A172 (cell line): ENCODE results near the gene OAS2. TPM values are rescaled to one million over a fixed set of nuclear protein-coding genes. Genes with fewer than 3 reads are reported as not detected.
"Not testable (repeated sequence)": the region's sequence is repeated elsewhere in the genome, so short reads cannot be mapped to it uniquely, and the experiment has no call there.

Experiments
- DNase-seq: peaks from one replicate; pipeline ENCODE4 v3.0.0-alpha.2; 2015; ENCODE audit warnings: low spot score
- total RNA-seq: library from RNA; depleted of rRNA; stranded (reverse); fragments of >200 nt; shearing (Covaris generic); gene quantifications from 2 replicates; pipeline ENCODE4 v1.2.3, GENCODE V29; 2014

Gene OAS2
- total RNA-seq, 1 experiment from 2014 or later, result 6.5 TPM

GRCh38 chr12:112950701-112951100, 27.6 kb upstream of the OAS2 start:
- no peak for DNase-seq

GRCh38 chr12:112957125-112957524, 21.2 kb upstream of the OAS2 start:
- DNase-seq, result not testable (repeated sequence)

DNA sequence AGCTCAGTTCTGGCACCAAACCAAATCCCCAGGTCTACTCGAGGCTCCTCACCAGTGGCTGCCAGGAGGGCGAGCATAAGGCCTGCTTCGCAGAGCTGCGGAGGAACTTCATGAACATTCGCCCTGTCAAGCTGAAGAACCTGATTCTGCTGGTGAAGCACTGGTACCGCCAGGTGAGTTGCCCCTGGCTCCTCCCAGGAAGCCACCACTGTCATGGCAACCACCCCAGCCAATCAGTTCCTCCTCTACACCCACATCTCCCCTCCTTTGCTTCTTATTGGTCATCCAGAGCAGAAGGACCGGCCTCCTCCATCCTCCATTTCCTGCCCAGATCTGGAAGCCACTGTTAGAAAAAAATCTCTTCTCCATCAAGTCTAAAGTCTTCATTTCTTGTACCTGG, 17.2 kb upstream of the OAS2 start:
- DNase-seq, result no peak

GRCh38 chr12:112961536-112961935, 16.8 kb upstream of the OAS2 start:
- DNase-seq, result no peak

DNA sequence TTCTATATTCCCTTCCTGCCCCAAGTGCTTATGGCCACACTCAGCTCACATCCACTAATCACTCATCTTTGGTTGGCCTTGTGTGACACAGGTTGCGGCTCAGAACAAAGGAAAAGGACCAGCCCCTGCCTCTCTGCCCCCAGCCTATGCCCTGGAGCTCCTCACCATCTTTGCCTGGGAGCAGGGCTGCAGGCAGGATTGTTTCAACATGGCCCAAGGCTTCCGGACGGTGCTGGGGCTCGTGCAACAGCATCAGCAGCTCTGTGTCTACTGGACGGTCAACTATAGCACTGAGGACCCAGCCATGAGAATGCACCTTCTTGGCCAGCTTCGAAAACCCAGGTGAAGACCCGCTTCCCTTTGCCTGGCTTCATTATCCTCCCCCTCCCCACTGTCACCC, 15.8 kb upstream of the OAS2 start:
- no peak for DNase-seq

- no peak for DNase-seq
Measured at GRCh38 chr12:112963227-112963861, 15.0 kb upstream of the OAS2 start.

DNA sequence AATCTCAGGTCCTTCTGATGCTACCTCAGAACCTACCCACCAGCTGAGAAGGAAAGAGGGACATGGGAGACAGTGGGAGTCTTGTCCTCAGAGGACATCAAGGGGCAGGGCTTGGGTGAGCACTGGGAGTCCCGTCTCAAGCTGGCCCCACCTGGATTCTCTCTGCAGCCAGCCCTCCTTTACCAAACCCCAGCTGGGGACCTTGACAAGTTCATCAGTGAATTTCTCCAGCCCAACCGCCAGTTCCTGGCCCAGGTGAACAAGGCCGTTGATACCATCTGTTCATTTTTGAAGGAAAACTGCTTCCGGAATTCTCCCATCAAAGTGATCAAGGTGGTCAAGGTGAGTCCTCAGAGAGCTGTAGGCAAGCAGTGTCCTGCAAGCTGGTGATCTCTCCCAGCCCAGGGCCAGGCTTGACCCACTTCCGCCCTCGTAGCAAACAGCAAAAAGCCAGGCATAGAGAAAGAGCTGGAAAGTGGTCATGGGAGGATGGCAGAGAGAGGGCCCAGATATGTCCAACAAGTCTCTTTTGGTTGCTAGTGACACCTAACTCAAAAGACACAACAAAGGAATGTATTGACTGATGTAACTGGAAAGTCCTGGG, 14.2 kb upstream of the OAS2 start:
- DNase-seq, result no peak

- no peak for DNase-seq
Measured at GRCh38 chr12:112964915-112965314, 13.4 kb upstream of the OAS2 start.

GRCh38 chr12:112965643-112966042, 12.7 kb upstream of the OAS2 start:
- DNase-seq, result no peak

DNA sequence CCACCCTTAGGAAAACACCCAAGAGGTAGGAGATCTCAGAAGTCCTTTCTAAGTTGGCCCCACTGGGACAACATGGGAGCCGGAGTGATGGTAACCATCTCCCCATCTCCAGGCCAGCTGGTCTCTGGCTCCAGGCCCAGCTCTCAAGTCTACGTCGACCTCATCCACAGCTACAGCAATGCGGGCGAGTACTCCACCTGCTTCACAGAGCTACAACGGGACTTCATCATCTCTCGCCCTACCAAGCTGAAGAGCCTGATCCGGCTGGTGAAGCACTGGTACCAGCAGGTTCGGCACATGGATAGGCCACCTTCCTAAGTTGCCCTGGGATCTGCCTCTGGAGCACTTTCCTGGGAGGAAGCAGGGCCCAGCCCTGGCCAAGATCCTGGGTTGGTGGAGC, 11.0 kb upstream of the OAS2 start:
- no peak for DNase-seq

GRCh38 chr12:112967858-112968257, 10.5 kb upstream of the OAS2 start:
- no peak for DNase-seq

GRCh38 chr12:112969547-112970306, 8.6 kb upstream of the OAS2 start:
- DNase-seq, result no peak

DNA sequence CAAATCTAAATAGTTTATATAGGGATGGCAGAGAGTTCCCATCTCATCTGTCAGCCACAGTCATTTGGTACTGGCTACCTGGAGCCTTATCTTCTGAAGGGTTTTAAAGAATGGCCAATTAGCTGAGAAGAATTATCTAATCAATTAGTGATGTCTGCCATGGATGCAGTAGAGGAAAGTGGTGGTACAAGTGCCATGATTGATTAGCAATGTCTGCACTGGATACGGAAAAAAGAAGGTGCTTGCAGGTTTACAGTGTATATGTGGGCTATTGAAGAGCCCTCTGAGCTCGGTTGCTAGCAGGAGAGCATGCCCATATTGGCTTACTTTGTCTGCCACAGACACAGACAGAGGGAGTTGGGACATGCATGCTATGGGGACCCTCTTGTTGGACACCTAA, 7.9 kb upstream of the OAS2 start:
- no peak for DNase-seq

DNA sequence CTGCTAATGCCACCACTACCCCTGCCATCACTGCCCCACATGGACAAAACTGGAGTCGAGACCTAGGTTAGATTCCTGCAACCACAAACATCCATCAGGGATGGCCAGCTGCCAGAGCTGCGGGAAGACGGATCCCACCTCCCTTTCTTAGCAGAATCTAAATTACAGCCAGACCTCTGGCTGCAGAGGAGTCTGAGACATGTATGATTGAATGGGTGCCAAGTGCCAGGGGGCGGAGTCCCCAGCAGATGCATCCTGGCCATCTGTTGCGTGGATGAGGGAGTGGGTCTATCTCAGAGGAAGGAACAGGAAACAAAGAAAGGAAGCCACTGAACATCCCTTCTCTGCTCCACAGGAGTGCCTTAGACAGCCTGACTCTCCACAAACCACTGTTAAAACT, 7.1 kb upstream of the OAS2 start:
- no peak for DNase-seq

DNA sequence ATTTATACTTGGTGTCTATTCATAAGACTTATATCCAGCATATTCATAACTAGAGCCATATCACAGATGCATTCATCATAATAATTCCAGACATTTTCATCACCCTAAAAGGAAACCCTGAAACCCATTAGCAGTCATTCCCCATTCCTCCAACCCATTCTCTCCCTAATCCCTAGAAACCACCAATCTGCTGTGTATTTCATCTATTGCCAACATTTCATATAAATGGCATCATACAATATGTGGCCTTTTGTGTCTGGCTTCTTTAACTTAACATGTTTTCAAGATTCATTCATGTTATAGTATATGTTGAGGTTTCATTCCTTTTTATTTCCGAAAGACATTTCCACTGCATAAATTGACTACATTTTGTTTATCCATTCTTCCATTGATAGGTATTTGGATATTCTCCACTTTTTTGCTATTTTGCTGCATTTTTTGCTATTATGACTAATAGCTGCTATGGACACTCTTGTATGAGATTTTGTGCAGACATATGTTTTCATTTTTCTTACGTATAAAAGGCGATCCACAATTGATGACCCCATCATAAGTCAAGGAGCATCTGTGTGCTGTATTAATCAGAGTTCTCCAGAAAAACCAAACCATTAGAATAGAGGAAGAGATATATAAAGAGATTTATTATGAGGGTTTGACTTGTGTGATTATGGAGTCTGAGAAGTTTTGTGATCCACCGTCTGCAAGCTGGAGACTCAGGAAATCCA, 5.1 kb upstream of the OAS2 start:
- no peak for DNase-seq

DNA sequence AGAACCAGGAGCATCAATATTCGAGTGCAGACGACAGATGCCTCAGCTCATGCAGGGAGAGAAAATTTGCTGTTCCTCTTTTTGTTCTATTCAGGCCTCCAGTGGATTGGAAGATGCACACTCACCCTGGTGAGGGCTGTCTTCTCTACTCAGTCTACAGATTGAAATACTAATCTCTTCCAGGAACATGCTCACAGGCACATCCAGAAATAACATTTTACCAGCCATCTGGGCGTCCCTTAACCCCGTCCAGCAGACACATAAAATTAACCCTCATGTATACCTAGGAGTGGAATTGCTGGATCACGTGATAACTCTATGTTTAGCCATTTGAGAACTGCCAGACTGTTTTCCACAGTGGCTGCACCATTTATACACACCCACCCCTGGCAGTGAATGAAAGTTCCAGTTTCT, 4.5 kb upstream of the OAS2 start:
- DNase-seq, result no peak

GRCh38 chr12:112974904-112975303, 3.4 kb upstream of the OAS2 start:
- DNase-seq, result no peak

DNA sequence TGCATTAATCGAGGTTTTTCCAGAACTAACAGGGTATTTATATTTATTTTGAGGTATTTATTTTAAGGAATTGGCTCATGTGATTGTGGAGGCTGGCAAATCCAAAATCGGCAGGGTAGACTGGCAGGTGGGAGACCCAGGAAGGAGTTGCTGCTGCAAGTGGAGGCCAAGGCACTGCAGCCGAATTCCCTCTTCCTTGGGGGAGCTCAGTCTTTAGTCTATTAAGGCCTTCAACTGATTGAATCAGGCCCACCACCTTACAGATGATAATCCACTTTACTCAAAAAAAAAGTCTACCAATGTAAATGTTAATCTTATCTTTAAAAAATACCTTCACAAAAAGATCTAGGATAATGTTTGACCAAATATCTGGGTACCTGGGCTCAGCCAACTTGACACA, 1.2 kb upstream of the OAS2 start:
- DNase-seq, result no peak

DNA sequence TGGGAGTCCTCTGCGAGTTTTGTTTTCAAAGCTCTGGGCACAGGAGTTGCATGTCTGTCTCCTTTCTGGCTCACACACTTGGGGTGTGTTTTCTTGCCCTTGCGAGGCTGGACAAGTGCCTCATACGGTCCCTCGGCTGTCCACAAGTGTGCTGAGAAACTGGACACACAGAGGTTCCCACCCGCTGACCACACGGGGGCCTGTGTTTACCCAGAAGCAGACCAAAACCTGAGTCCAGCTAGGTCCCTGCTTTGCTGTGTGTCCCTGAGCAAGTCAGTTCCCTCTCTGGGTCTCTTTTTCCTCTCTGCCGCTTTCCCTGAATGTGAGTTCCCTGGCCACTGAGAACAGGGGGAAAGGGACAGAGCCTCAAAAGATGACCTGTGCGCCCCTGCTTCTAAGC, 678 bp upstream of the OAS2 start:
- DNase-seq, result no peak

- DNase-seq, result no peak
Measured at GRCh38 chr12:112979041-112979680, 842 bp downstream of the OAS2 start.

DNA sequence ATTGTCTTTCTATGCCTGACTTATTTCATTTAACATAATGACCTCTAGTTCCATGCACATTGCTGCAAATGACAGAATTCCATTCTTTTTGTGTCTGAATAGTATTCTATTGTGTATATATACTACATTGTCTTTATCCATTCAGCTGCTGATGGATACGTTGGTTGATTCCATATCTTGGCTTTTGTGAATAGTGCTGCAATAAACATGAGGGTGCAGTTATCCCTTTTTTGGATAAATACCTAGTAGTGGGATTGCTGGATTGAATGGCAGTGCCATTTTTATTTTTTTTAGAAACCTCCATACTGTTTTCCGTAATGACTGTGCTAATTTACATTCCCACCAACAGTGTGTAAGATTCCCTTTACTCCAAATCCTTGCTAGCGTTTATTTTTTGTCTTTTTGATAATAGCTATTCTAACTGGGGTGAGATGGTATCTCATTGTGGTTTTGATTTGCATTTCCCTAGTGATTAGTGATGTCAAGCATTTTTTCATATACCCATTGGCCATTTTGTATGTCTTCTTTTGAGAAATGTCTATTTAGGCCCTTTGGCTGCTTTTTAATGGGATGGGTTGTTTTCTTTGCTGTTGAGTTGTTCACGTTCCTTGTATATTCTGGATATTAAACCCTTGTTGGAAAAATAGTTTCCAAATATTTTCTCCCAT, 2.3 kb downstream of the OAS2 start:
- DNase-seq, result no peak
